ENCODE data around the gene FGF22. TPM values are rescaled to one million over a fixed set of nuclear protein-coding genes. Genes with fewer than 3 reads are reported as not detected.

FGF22 gene
- total and polyA plus RNA-seq, 4 donors: 0.08 TPM; not detected in 3

- Histone ChIP-seq H3K4me1 (ENCODE audit: control insufficient read depth in 4 of 4, insufficient read depth in 4 of 4, low read length in 3 of 4) (peaks cover 2 to 28% (median 10%) of the 10 kb centered on the region in 4 donors), H3K27me3 (ENCODE audit: control insufficient read depth in 4 of 4, insufficient read depth in 4 of 4, low read length in 3 of 4) (peaks cover 0 to 2% (median 0%) of the 10 kb centered on the region in 4 donors), H3K9ac (ENCODE audit: low read depth in 1 of 2, low read length in 2 of 2) (no peak within 1 kb of the TSS), H3K27ac (ENCODE audit: low read depth in 1 of 2, low read length in 2 of 2) (peak within 1 kb of the TSS; percentile 18 to 51), H3K4me3 (ENCODE audit: low read depth in 1 of 3, low read length in 3 of 3) (peak within 1 kb of the TSS in 1 of 3 donors; percentile 45), H3K36me3 (ENCODE audit: control insufficient read depth in 4 of 4, insufficient read depth in 3 of 4, low read depth in 1 of 4, low read length in 3 of 4) (no peaks in the 10 kb centered on the region), H3K9me3 (ENCODE audit: control insufficient read depth in 4 of 4, low read length in 3 of 4) (no peaks in the 10 kb centered on the region)
- no peak for DNase-seq (ENCODE audit: low spot score)
- whole genome bisulfite sequencing: 8% methylated on average over 63 of the region's 63 CpGs
- TF ChIP-seq HNF4G (IDR thresholded peaks at IDR 0.05): no peak
- TF ChIP-seq, protein P1, sequence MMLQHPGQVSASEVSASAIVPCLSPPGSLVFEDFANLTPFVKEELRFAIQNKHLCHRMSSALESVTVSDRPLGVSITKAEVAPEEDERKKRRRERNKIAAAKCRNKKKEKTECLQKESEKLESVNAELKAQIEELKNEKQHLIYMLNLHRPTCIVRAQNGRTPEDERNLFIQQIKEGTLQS (IDR thresholded peaks at IDR 0.05): no peak
- no peak for TF ChIP-seq SP1 (IDR thresholded peaks at IDR 0.05)
- TF ChIP-seq YY1 (IDR thresholded peaks at IDR 0.05): no peak
- TF ChIP-seq HNF4A (conservative IDR thresholded peaks at IDR 0.05): no peak
- TF ChIP-seq TAF1 (conservative IDR thresholded peaks at IDR 0.05): no peak
- TF ChIP-seq FOXA1 (IDR thresholded peaks at IDR 0.05): no peak
- no peak for TF ChIP-seq RXRA (IDR thresholded peaks at IDR 0.05)
- TF ChIP-seq NR2F2 (IDR thresholded peaks at IDR 0.05): no peak
Observed at GRCh38 chr19:676339-677105, 36.8 kb downstream of the FGF22 start, which contains the start of gene FSTL3. Gene FSTL3, plus strand, starts transcription at chr19:676392. Its CDS starts 32 bp downstream, at chr19:676424.

DNA sequence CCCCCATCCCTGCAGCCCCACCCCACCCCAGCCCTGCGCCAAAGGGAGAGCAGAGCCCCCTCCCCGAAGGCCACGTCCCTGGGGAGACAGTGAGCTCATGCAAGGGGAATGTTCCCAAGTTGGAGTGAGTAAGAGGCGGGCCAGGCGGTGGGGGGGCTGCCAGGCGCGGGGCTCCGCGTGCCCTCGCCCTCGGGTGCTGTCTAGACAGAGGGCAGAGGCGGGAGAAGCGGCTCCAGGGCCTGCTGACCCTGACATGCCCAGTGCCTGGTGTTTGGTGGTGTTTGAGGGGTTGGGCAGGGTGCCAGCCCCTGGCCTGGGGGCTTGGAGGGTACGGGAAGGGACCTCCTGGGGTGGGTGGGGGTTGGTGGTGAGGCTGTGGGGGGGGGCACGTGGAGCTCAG lies 37.5 kb downstream of the FGF22 start:
- Histone ChIP-seq H3K9ac (ENCODE audit: low read depth in 1 of 2, low read length in 2 of 2) (no peak overlapping the region), H3K27ac (ENCODE audit: low read depth in 1 of 2, low read length in 2 of 2) (peak overlapping the region; percentile 32 to 61), H3K36me3 (ENCODE audit: control insufficient read depth in 4 of 4, insufficient read depth in 3 of 4, low read depth in 1 of 4, low read length in 3 of 4) (no peaks in the 10 kb centered on the region), H3K4me1 (ENCODE audit: control insufficient read depth in 4 of 4, insufficient read depth in 4 of 4, low read length in 3 of 4) (peaks cover 2 to 28% (median 10%) of the 10 kb centered on the region in 4 donors), H3K9me3 (ENCODE audit: control insufficient read depth in 4 of 4, low read length in 3 of 4) (no peaks in the 10 kb centered on the region), H3K4me3 (ENCODE audit: low read depth in 1 of 3, low read length in 3 of 3) (peak overlapping the region in 1 of 3 donors; percentile 45), H3K27me3 (ENCODE audit: control insufficient read depth in 4 of 4, insufficient read depth in 4 of 4, low read length in 3 of 4) (peaks cover 0 to 2% (median 0%) of the 10 kb centered on the region in 4 donors)
- WGBS: 21% methylated on average over 15 of the region's 15 CpGs
- TF ChIP-seq FOXA1 (IDR thresholded peaks at IDR 0.05) (no peak), SP1 (IDR thresholded peaks at IDR 0.05) (no peak), JUND (IDR thresholded peaks at IDR 0.05) (no peak), GABPA (IDR thresholded peaks at IDR 0.05 in 1 of 2, conservative IDR thresholded peaks at IDR 0.05 in 1 of 2) (no peak), RAD21 (IDR thresholded peaks at IDR 0.05) (no peak), FOXA2 (IDR thresholded peaks at IDR 0.05) (no peak), TAF1 (conservative IDR thresholded peaks at IDR 0.05) (no peak), RXRA (IDR thresholded peaks at IDR 0.05) (no peak), EGR1 (IDR thresholded peaks at IDR 0.05; ENCODE audit: low read depth in 2 of 2) (no peak), NR2F2 (IDR thresholded peaks at IDR 0.05) (no peak), HNF4G (IDR thresholded peaks at IDR 0.05) (no peak)
- TF ChIP-seq, protein P2, sequence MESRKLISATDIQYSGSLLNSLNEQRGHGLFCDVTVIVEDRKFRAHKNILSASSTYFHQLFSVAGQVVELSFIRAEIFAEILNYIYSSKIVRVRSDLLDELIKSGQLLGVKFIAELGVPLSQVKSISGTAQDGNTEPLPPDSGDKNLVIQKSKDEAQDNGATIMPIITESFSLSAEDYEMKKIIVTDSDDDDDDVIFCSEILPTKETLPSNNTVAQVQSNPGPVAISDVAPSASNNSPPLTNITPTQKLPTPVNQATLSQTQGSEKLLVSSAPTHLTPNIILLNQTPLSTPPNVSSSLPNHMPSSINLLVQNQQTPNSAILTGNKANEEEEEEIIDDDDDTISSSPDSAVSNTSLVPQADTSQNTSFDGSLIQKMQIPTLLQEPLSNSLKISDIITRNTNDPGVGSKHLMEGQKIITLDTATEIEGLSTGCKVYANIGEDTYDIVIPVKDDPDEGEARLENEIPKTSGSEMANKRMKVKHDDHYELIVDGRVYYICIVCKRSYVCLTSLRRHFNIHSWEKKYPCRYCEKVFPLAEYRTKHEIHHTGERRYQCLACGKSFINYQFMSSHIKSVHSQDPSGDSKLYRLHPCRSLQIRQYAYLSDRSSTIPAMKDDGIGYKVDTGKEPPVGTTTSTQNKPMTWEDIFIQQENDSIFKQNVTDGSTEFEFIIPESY (IDR thresholded peaks at IDR 0.05): no peak
- TF ChIP-seq, protein P3, sequence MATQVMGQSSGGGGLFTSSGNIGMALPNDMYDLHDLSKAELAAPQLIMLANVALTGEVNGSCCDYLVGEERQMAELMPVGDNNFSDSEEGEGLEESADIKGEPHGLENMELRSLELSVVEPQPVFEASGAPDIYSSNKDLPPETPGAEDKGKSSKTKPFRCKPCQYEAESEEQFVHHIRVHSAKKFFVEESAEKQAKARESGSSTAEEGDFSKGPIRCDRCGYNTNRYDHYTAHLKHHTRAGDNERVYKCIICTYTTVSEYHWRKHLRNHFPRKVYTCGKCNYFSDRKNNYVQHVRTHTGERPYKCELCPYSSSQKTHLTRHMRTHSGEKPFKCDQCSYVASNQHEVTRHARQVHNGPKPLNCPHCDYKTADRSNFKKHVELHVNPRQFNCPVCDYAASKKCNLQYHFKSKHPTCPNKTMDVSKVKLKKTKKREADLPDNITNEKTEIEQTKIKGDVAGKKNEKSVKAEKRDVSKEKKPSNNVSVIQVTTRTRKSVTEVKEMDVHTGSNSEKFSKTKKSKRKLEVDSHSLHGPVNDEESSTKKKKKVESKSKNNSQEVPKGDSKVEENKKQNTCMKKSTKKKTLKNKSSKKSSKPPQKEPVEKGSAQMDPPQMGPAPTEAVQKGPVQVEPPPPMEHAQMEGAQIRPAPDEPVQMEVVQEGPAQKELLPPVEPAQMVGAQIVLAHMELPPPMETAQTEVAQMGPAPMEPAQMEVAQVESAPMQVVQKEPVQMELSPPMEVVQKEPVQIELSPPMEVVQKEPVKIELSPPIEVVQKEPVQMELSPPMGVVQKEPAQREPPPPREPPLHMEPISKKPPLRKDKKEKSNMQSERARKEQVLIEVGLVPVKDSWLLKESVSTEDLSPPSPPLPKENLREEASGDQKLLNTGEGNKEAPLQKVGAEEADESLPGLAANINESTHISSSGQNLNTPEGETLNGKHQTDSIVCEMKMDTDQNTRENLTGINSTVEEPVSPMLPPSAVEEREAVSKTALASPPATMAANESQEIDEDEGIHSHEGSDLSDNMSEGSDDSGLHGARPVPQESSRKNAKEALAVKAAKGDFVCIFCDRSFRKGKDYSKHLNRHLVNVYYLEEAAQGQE (IDR thresholded peaks at IDR 0.05): no peak
- TF ChIP-seq, protein P4, sequence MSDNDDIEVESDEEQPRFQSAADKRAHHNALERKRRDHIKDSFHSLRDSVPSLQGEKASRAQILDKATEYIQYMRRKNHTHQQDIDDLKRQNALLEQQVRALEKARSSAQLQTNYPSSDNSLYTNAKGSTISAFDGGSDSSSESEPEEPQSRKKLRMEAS (IDR thresholded peaks at IDR 0.05): no peak
- no peak for DNase-seq (ENCODE audit: low spot score)

All from liver (tissue), 9 donors.